Measurements from ENCODE around the gene NEUROD2.

The NEUROD2 gene

DNA sequence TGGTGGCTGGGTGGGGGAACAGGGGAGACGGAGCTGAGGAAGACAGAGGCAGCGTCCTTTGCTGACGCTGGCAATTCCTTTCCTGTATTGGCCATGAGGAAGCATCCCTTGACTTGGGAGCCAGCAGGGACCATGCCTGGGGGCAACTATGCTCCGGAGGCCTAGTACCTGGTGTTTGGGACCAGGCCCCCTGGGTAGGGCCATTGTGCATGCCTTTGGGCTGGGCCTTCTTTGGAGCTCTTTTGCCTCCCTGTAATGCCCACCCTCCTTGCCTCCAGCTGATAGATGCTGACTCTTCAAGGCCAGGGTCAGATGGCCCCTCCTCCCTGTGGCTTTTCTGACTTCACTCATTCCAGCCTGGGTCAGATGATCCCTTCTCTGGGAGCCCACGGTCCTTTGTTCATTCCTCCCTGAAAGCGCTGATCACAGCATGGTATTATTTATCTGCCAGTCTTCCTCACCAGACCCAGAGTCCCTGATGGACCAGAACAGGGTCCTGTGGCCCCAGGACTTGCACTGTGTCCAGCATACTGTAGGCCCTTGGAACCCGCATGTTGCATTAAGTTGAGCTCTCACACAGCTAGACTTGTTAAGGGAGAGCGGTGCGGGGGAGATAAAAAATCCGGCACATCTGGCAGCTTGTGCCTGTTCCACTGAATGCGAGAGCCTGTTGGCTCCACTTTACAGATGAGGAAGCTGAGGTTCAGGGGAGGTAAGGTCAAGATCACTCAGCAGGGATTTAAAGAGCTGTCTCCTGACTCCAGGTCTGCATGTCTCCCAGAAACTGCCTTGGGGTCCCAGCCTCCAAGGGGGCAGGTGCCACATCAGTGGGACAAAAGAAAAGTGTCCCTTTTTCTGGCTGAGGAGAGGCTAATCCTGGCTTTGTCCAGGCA lies 32.1 kb upstream of the NEUROD2 start:
- no peaks in the 10 kb centered on the region for H3K36me3 ChIP-seq (ENCODE audit: control insufficient read depth, insufficient read depth, low read length)
- peaks cover 20% of the 10 kb centered on the region for H3K4me1 ChIP-seq
- peaks cover 79% of the 10 kb centered on the region for H3K79me2 ChIP-seq
- no peak overlapping the region for H3K27ac ChIP-seq
- H3K4me2 ChIP-seq (ENCODE audit: low read length) = no peak overlapping the region
- H3K9me3 ChIP-seq (ENCODE audit: control insufficient read depth, low read length) = no peaks in the 10 kb centered on the region
- H3K9ac ChIP-seq = no peak overlapping the region
- H3K27me3 ChIP-seq (ENCODE audit: control insufficient read depth, insufficient read depth, low read length) = no peaks in the 10 kb centered on the region
- no peak overlapping the region for H2AFZ ChIP-seq
- TF ChIP-seq, protein P1, sequence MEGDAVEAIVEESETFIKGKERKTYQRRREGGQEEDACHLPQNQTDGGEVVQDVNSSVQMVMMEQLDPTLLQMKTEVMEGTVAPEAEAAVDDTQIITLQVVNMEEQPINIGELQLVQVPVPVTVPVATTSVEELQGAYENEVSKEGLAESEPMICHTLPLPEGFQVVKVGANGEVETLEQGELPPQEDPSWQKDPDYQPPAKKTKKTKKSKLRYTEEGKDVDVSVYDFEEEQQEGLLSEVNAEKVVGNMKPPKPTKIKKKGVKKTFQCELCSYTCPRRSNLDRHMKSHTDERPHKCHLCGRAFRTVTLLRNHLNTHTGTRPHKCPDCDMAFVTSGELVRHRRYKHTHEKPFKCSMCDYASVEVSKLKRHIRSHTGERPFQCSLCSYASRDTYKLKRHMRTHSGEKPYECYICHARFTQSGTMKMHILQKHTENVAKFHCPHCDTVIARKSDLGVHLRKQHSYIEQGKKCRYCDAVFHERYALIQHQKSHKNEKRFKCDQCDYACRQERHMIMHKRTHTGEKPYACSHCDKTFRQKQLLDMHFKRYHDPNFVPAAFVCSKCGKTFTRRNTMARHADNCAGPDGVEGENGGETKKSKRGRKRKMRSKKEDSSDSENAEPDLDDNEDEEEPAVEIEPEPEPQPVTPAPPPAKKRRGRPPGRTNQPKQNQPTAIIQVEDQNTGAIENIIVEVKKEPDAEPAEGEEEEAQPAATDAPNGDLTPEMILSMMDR (IDR thresholded peaks at IDR 0.05) = no peak
- no peak overlapping the region for H3K4me3 ChIP-seq (ENCODE audit: low read depth, low read length)

DNA sequence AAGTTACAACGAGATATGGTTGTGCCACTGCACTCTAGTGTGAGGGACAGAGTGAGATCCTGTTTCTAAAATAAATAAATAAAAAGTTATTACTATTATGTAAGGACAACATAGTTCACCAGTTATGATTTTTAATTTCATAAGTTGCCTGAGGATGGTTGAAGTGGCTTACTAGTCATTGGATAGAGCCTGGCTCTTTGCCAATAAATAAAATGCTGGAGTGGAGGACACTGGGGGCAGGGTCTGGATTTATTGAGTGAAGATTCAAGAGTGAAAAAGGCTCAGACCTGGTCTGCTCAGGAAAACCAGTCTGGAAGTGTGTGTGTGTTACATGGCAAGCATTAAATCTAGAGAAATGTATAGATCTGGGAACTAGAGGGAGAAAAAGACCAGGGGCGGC lies 31.3 kb upstream of the NEUROD2 start:
- Histone ChIP-seq H3K4me3 (ENCODE audit: low read depth, low read length) (no peak overlapping the region), H2AFZ (no peak overlapping the region), H3K9me3 (ENCODE audit: control insufficient read depth, low read length) (no peaks in the 10 kb centered on the region), H3K79me2 (peaks cover 82% of the 10 kb centered on the region), H3K4me1 (peaks cover 20% of the 10 kb centered on the region), H3K36me3 (ENCODE audit: control insufficient read depth, insufficient read depth, low read length) (no peaks in the 10 kb centered on the region), H3K9ac (no peak overlapping the region), H3K4me2 (ENCODE audit: low read length) (no peak overlapping the region), H3K27me3 (ENCODE audit: control insufficient read depth, insufficient read depth, low read length) (no peaks in the 10 kb centered on the region), H3K27ac (no peak overlapping the region)
- TF ChIP-seq, protein P1 (IDR thresholded peaks at IDR 0.05) = no peak

DNA sequence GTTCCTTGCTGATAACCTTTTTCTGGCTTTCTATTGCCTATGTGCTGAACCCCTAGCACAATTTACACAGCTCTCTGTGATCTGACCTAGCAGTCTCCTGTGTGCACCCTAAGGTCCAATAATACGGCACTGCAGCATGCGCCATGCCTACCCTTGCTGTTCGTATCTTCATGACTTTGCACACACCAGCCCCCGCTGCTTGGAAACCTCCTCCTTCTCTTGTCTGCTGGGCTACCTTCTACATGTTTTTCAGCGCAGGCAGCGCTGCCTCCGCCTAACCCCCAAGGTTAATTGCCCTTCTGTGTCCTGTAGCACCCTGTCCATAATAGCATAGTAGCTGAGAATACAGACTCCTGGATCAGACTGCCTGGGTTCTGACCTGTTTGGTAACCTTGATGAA lies 30.6 kb upstream of the NEUROD2 start:
- Histone ChIP-seq H3K4me1 (peaks cover 20% of the 10 kb centered on the region), H3K9me3 (ENCODE audit: control insufficient read depth, low read length) (no peaks in the 10 kb centered on the region), H2AFZ (no peak overlapping the region), H3K27ac (no peak overlapping the region), H3K36me3 (ENCODE audit: control insufficient read depth, insufficient read depth, low read length) (no peaks in the 10 kb centered on the region), H3K9ac (no peak overlapping the region), H3K27me3 (ENCODE audit: control insufficient read depth, insufficient read depth, low read length) (no peaks in the 10 kb centered on the region), H3K4me3 (ENCODE audit: low read depth, low read length) (peak overlapping the region; percentile 98), H3K4me2 (ENCODE audit: low read length) (peak overlapping the region; percentile 92), H3K79me2 (peaks cover 77% of the 10 kb centered on the region)
- TF ChIP-seq, protein P1 (IDR thresholded peaks at IDR 0.05) = no peak

DNA sequence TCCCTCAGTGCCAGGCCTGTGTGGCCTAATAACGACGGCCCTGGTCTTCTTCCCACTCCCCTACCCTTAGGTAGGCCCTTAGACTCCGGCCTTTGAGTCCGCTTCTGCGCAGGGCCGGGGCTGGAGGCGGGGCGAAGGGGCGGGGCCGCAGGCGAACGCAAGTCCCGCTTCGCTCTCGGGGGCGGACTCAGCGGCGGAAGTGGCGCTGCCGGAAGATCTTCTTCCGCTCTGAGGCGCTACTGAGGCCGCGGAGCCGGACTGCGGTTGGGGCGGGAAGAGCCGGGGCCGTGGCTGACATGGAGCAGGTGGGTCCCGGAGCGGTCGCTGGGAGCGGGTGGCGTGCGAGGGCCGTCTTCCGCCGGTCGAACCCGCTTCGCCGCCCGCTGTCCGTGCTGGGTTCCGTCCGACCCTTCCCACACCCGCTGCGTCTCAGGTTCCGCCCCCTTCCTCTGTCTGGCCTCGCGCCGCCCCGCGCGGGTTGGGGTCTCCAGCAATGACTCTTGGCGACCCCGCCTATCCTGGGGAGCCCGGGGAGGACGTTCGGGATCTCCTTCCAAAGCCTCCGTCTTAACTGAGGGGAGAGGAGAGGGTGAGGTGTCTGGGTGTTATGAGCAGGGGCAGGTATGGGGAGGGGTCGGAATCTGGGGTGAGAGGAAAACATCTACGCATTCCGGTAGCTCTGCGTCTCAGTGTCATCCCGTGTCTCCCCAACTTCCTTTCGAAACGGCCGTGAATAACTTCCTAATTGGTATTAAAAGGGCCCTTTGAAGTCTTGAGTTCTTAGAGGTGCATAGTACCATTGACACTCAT lies 29.4 kb upstream of the NEUROD2 start, which contains the start of gene STARD3:
STARD3 (plus strand) TSS at position 218 of the 810 bp plus-strand sequence. CDS start 16,388 bp downstream, outside the sequence.
- no peaks in the 10 kb centered on the region for H3K36me3 ChIP-seq (ENCODE audit: control insufficient read depth, insufficient read depth, low read length)
- H2AFZ ChIP-seq = peak within 1 kb of the TSS; percentile 98
- peak within 1 kb of the TSS; percentile 93 for H3K27ac ChIP-seq
- TF ChIP-seq, protein P1 (IDR thresholded peaks at IDR 0.05) = peak; percentile 35
- no peaks in the 10 kb centered on the region for H3K9me3 ChIP-seq (ENCODE audit: control insufficient read depth, low read length)
- peak within 1 kb of the TSS; percentile 96 for H3K9ac ChIP-seq
- peak within 1 kb of the TSS; percentile 98 for H3K4me3 ChIP-seq (ENCODE audit: low read depth, low read length)
- H3K79me2 ChIP-seq = peaks cover 65% of the 10 kb centered on the region
- H3K27me3 ChIP-seq (ENCODE audit: control insufficient read depth, insufficient read depth, low read length) = no peaks in the 10 kb centered on the region
- H3K4me2 ChIP-seq (ENCODE audit: low read length) = peak within 1 kb of the TSS; percentile 92
- H3K4me1 ChIP-seq = peaks cover 20% of the 10 kb centered on the region

Data from parathyroid adenoma (tissue), 2 donors.